Lung (tissue), 12 donors: ENCODE measurements around the gene MEGF10. TPM values are rescaled to one million over a fixed set of nuclear protein-coding genes. Genes with fewer than 3 reads are reported as not detected.

ENCODE experiments used
- ATAC-seq: fragments of 200-7000 bp; cut with Tn5 transposase; one replicate; pipeline ENCODE4 v1.9.1; 2020; ENCODE audit warnings: moderate number of reproducible peaks; ENCODE audit not compliant: insufficient read depth, low FRiP score
- DNase-seq, 3 donors: peaks; one replicate each; pipeline ENCODE4 v3.0.0-alpha.2; 2013 to 2017
- H3K27ac ChIP-seq, 2 donors: one replicate each; pipeline ENCODE4 v1.5.1; 2013; ENCODE audit warnings: mild to moderate bottlenecking in 2 of 2, moderate library complexity in 2 of 2, control low read depth in 1 of 2, inconsistent platforms in 1 of 2, low read depth in 1 of 2, low read length in 1 of 2
- H3K27me3 ChIP-seq, 3 donors: one replicate each; pipeline ENCODE4 v1.5.1; 2013; ENCODE audit warnings: low read length in 2 of 3; ENCODE audit not compliant: control insufficient read depth in 3 of 3, insufficient read depth in 3 of 3
- H3K36me3 ChIP-seq, 4 donors: one replicate each; pipeline ENCODE4 v1.5.1; 2013; ENCODE audit warnings: low read length in 4 of 4, mild to moderate bottlenecking in 1 of 4, moderate library complexity in 1 of 4; ENCODE audit not compliant: control insufficient read depth in 4 of 4, insufficient read depth in 4 of 4
- H3K4me1 ChIP-seq, 5 donors: one replicate each; pipeline ENCODE4 v1.5.1; 2013; ENCODE audit warnings: low read length in 5 of 5, mild to moderate bottlenecking in 2 of 5, moderate library complexity in 1 of 5; ENCODE audit not compliant: control insufficient read depth in 5 of 5, insufficient read depth in 5 of 5
- H3K4me3 ChIP-seq: one replicate; pipeline ENCODE4 v1.5.1; 2013; ENCODE audit warnings: mild to moderate bottlenecking, control low read depth, moderate library complexity
- H3K9ac ChIP-seq, 2 donors: one replicate each; pipeline ENCODE4 v1.5.1; 2013; ENCODE audit warnings: low read length in 2 of 2, control low read depth in 1 of 2; ENCODE audit not compliant: insufficient read depth in 1 of 2
- H3K9me3 ChIP-seq, 4 donors: one replicate each; pipeline ENCODE4 v1.5.1; 2013; ENCODE audit warnings: low read length in 3 of 4, mild to moderate bottlenecking in 1 of 4, moderate library complexity in 1 of 4; ENCODE audit not compliant: control insufficient read depth in 4 of 4, insufficient read depth in 3 of 4
- CTCF ChIP-seq: IDR thresholded peaks from 2 replicates; pipeline ENCODE4 v1.5.1; 2012; ENCODE audit warnings: mild to moderate bottlenecking; ENCODE audit errors: control extremely low read depth, extremely low read depth
- WGBS, 2 donors: extraction: QIAGEN DNeasy Blood & Tissue Kit; methylation state at CpG; one replicate each; pipeline ENCODE4 v1.1.7; 2013; 5-methylcytosine and 5-hydroxymethylcytosine counted together
- polyA plus RNA-seq, 2 donors: library from polyadenylated mRNA; stranded (reverse); fragments of 200-250 nt; gene quantifications; one replicate each; pipeline ENCODE4 v1.2.1, GENCODE V29; 2013
- total RNA-seq, 2 donors: library from RNA; depleted of rRNA in 1 of 2; stranded (reverse); fragments of >200 nt in 1 of 2; gene quantifications; one replicate each; pipeline ENCODE4 v1.2.1, GENCODE V29; 2014 to 2021
- donor health status: control.
- donor health status: control.
- donor health status: Bipolar disorder and iron deficiency.
- donor health status: healthy.
- donor health status: DM: yes; HTN: yes; CAD: no.

MEGF10 gene
- total and polyA plus RNA-seq, 4 donors = 0.02 to 0.82 (median 0.12) TPM

DNA sequence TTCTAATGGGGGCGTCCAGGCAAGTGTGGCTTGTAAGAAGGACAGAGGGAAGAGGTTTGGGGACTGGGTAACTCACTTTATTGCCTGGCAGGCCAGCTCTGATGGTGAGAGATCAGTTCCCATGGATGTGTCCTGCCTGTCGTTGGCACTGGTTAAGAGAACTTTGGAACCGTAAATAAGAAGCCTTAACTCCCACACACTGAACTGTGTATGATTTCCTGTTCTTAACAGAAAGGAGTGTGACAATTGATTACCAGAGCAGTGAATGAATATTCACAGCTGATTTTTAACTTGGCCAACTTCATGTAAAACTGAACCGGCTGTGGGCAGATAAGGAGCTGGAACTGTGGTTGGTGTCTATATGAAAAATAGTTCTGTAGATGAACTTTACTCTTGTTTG, 63.2 kb downstream of the MEGF10 start:
- ATAC-seq (no peak), DNase-seq (no peak)
- Histone ChIP-seq H3K9me3 (no peaks in the 10 kb centered on the region), H3K4me1 (no peaks in the 10 kb centered on the region), H3K27ac (no peak overlapping the region), H3K36me3 (no peaks in the 10 kb centered on the region), H3K9ac (no peak overlapping the region), H3K4me3 (no peak overlapping the region), H3K27me3 (no peaks in the 10 kb centered on the region)
- 69 to 79% methylated on average over 4 of the region's 4 CpGs for WGBS, 2 donors
- no peak for TF ChIP-seq CTCF

GRCh38 chr5:127355337-127355736, 64.7 kb downstream of the MEGF10 start:
- TF ChIP-seq CTCF = no peak
- H3K27me3 ChIP-seq = no peaks in the 10 kb centered on the region
- H3K27ac ChIP-seq = no peak overlapping the region
- H3K9ac ChIP-seq = no peak overlapping the region
- H3K4me3 ChIP-seq = no peak overlapping the region
- H3K4me1 ChIP-seq = no peaks in the 10 kb centered on the region
- no peak for DNase-seq
- ATAC-seq = no peak
- H3K9me3 ChIP-seq = no peaks in the 10 kb centered on the region
- WGBS, 2 donors = 64 to 83% methylated on average over 7 of the region's 7 CpGs
- no peaks in the 10 kb centered on the region for H3K36me3 ChIP-seq

GRCh38 chr5:127358284-127358683, 67.7 kb downstream of the MEGF10 start:
- whole genome bisulfite sequencing, 2 donors = 38 to 52% methylated on average over 2 of the region's 2 CpGs
- no peaks in the 10 kb centered on the region for H3K27me3 ChIP-seq
- no peak for TF ChIP-seq CTCF

DNA sequence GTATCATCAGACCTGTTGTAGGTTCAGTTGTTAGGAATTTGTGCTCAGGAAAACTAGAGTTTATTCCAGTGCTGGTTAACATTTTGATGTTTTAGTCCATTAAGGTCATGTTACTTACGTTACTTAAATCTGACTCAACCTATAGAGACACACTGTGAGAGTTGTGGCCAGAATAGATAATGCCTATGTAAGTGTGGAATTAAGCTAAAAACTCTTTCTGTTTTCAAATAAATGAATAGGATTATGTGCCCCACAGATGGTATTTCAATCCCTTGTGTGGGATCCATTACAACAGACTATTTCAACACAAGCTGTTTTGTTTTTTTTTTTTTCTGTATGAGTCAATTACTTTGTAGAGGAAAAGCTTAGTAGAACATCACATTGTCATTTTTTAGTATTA, 68.1 kb downstream of the MEGF10 start:
- H3K27ac ChIP-seq = no peak overlapping the region
- no peaks in the 10 kb centered on the region for H3K4me1 ChIP-seq
- H3K9ac ChIP-seq = no peak overlapping the region
- no peak for TF ChIP-seq CTCF
- H3K36me3 ChIP-seq = no peaks in the 10 kb centered on the region
- no peaks in the 10 kb centered on the region for H3K27me3 ChIP-seq
- H3K4me3 ChIP-seq = no peak overlapping the region
- no peaks in the 10 kb centered on the region for H3K9me3 ChIP-seq
- WGBS, 2 donors = 91 to 95% methylated on average over 1 of the region's 1 CpG
- DNase-seq (no peak), ATAC-seq (no peak)

More at GRCh38 chr5:127358284-127358683, 67.7 kb downstream of the MEGF10 start:
- H3K36me3 ChIP-seq = no peaks in the 10 kb centered on the region
- no peak overlapping the region for H3K9ac ChIP-seq
- ATAC-seq (no peak), DNase-seq (no peak)
- no peak overlapping the region for H3K4me3 ChIP-seq
- no peak overlapping the region for H3K27ac ChIP-seq
- no peaks in the 10 kb centered on the region for H3K9me3 ChIP-seq
- no peaks in the 10 kb centered on the region for H3K4me1 ChIP-seq
